GM21367 (cell line): ENCODE results near the gene GHSR.

ENCODE experiments used
- ATAC-seq: cut with Tn5 transposase; IDR thresholded peaks from one replicate; pipeline ENCODE4 v1.9.1; 2021; ENCODE audit not compliant: unreplicated experiment

Gene GHSR

DNA sequence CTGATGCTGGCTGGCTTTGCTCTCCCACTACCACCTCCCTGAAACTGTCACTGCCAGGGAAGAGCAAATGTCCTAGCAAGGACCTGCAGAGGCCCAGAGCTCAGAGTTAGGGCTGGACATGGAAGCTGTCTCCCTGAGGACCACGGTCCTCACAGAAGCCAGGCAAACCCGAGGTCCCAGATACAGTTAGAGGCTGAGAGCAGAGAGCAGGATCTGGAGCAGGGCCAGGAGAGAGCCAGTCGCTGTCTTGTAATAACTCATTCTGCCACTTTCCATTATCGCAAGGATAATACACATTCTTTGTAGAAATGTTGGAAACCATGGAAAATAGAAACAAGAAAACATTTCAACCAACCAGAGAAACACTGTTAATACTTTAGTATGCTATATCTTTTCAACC, 10.1 kb downstream of the GHSR start:
- no peak for ATAC-seq

DNA sequence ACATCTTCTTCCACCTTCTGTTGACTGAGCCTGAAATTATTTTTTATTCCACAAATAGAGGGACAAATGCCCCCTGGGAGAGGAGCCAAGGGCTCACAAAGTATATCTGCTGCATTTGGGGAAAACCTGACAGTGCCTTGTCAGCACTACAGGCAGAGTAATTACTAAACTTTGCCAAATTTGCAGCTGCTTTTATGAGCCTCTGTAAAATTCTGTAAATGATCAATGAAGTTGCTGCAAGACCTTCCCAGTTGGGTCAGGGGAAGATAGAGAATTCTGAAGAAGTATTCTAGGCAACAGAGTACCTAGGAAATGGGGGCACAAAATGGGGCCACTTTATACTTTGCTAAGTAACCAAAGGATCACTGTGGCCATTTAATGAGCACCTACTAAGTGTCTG, 10.5 kb downstream of the GHSR start:
- ATAC-seq = no peak

DNA sequence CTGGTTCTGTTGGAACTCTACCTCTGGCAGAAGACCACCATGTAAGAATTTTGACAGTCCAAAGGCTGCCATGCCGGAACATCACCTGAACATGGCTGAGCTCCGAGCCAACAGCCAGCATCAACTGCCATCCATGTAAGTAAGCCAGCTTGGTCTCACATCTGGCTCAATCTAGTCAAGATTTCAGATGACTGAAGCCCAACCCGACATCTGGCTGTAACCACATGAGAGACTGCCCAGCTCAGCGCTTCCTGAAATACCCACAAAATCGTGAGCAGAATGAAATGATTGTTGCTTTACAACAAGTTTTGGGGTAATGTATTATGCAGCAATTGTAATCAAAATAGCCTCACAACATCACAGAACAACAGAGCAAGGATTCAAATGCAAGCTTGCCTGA, 32.9 kb downstream of the GHSR start:
- ATAC-seq = no peak

DNA sequence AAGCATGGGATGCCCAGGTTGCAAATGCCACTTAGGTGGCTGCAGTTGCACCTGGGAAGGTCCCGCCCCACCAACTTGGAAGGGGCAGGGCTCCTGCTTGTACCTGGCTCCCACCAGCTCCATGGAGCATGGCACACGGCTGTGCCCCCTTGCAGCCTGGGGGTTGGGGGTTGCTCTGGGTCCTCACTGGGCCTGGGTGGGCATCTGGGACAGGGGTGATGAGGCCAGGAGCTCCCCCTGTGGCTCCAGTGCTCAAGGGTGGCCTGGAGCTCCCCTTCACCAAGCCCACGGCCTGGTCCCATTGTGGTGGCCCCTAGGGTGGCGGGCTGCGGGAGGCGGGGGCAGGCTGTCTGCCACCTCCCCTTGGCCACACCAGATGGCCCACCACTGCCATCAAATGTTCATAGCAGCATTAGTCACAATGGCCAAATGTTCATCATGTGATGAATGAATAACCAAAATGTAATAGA, 36.7 kb downstream of the GHSR start:
- ATAC-seq = no peak

DNA sequence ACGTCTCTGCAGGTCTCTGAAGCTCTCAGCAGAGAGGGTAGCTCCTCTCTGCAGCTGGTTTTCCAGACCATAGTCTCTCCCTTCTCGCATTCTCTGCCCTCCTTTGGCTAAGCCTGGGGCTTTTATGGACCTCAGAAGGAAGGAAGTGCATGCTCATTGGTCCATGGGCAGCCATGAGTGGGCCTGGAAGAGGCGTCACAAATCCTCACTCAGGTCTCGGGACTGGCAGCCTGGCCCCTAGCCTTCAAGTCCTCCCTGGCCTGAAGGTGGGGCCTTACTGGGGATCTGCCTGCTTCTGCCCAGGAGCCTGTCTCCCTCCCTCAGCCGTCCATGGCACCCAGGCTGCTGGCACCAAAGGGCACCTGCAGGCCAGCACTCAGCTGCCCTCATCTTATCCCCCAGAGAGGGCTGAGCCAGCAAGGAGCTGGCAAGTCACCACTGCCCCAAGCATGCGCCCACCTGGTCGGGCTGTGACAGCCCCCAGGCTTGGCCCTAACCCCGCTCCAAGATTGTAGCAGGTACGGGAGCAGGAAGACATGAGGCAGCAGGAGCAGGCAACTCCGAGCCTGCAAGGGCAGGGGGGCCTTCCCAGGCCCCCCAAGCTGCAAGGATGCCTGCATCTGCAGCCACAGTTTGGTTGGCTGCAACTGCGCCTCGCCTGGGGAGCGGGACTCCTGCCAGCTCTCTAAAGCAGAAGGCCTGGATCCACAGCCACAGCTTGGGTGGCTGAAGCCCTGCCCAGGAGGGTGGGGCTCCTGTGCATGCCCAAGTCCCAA, 37.4 kb downstream of the GHSR start:
- no peak for ATAC-seq

DNA sequence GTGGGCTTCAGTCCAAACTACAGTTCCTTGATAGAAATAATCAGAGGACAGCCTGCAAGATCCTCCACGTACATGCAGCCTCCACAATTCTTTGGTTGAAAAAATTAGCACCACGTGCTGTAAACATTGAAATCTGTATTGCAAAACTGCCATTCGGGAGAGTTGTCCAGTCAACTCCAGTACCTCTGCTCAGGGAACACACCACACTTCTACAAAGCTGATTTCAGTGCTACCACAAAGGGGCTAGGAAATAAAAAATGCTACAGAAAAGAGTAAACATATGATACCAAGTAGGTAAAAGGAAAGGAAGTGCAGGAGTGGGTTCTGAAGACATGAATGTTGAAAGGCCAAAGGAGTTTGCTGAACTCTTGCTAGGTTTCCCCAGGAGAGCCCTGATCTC, 40.4 kb downstream of the GHSR start:
- no peak for ATAC-seq

DNA sequence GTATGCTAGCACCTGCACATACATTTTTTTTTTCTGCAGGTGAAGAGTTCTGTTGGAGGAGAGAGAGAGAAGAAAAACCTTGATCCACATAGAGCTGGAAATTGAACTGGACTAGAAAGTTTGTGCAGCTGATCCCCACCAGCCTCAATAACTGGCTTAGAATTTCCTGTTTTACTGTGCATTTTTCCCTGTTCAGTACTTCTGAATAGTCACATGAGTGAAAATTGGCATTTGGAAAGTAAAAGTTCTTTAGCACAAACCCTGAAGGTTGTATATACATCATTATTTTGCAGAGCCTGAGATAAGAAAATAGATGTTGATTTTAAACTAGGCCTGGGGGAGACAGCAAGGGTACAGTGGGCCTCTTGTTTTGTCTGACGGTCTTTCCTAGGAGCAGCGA, 42.3 kb downstream of the GHSR start:
- no peak for ATAC-seq

DNA sequence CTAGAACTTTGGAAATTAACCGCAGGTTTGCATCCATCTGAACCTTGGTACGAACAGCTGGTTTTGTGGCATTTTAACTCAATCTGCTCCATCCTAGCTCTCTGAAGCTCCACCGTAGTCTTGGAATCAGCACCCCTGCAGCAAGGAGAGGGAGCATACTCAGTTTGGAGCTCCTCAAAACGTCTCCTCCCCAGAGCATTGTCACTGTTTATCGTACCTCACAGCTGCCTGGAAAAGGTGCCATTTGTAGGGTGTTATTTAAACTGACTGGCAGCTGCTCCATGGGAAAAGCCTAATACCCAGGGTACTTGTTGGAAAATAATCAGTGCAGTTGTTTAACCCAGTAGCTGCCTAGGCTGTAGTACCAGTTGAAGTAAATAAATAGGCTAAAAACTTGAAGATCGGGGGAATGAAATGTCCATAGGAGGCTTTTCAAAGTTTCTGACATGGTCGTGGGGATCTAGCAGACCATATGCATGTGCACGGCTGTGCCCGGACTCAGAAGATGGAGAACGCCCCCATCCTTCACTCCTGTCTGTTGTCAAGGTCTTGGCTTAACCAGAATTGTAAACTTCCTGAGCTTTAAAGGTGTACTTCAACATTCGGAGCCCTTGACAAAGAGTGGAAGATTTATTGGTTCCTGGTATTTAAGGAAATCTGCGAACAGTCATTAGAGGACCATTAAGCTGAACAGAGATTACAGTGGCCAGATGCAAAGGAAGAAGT, 43.9 kb downstream of the GHSR start:
- no peak for ATAC-seq

DNA sequence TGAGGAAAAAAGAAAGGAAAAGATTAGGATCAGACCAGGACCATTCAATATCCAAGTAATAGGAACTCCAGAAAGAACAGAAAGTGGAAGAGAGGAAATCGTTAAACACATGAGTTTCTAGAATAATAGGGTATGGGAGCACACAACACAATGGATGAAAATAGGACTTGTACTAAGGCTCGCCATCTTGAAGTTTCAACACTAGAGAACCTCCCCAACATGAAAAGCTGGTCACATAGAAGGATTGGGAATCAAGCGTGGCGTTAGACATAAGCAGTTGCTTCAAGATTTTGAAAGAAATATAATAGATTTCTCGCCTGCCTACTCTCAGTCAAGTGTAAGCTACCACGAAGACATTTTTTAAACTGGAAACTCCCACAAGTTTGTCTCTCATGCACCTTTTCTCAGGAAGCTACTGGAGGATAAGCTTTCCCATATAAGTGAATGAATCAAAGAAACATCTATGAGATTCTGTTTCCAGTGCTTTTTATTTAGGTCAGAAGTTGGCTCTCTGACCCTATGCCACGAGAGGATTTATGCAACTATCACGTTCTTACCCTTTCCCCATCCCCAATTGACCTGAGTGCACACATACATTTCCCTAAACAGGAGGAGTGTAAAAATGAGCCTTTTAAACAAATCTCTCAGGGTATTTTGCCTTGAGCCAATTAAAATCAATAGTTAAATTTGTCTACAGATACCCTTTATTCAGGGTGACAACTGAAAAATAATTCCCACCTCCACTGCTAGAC, 45.2 kb downstream of the GHSR start:
- no peak for ATAC-seq

DNA sequence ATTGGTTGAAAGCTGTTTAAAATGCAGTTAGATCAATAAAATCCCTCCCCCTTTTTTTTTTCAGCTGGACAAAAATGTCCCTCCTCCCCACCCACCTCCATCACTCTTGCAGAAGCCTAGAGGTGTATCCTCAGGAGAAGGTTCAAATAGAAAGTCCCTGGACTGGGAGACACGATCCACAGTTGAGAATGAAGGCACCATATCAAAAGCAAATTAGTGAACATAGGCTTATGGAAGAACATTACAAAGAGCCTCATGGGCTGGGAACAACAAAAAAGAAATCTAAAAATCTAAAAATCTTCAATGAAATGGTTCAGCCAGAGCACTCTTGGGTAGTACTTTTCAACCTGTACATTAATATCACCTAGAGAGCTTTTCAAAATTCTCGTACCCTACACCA, 46.2 kb downstream of the GHSR start:
- no peak for ATAC-seq

DNA sequence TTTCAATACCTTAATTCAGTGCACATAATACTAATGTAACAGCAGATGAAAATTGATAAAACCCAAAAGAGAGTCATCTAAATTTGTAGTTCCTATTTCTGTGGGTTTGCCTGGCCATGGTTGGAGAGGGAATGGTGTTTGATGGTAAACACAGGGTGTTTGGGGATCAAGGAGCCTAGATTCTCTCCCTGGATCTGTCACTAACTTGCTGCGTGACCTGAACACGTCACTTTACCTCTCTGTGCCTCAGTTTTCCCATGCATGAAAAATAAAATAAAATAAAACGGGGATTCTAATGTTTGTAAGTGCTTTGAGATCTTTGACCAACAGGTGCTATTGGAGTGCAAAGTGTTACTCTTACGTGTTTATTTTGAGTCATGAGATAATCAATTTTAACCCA, 49.8 kb downstream of the GHSR start:
- no peak for ATAC-seq

DNA sequence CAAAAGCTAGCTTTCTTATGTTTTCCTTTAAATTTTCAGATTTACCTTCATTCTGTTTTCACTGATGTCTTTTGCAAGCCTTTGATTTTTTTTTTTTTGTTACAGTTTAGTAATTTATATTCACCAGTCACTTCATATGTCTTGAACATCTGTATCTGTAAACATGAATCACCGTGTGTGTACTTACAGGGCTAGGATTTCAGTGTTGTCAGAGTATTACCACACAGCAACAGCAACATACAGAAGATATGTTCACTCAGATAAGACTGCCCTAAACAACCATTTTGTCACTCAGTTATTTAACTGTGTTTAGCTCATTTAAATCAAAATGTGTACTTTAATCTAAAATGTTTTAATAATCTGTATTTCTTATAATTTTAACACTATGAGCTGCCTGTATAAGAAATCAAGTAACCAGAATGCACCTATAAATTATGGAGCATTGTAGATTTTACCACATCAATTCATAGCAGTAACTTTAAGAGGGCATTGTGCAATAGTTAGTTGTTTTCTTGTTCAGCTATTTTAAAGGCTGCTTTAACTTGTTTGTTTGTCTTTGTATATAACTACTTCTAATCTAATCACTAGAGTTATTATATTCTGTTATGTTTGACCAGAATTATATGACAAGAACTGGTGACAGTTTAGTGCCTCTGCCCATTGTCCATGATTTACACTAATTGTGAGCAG, 50.4 kb downstream of the GHSR start:
- no peak for ATAC-seq

DNA sequence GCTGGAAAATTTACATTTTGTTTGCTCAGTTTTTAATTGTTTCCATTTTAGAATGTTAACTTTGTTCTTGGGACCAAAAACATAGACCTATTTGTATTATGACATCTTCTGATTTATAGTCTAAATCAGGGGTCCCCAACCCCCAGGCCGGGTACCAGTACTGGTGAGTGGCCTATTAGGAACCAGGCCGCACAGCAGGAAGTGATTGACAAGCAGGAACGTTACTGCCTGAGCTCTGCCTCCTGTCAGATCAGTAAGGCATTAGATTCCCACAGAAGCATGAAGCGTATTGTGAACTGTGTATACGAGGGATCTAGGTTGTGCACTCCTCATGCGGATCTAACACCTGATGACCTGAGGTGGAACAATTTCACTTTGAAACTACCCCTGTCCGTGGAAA, 51.9 kb downstream of the GHSR start:
- ATAC-seq = no peak

DNA sequence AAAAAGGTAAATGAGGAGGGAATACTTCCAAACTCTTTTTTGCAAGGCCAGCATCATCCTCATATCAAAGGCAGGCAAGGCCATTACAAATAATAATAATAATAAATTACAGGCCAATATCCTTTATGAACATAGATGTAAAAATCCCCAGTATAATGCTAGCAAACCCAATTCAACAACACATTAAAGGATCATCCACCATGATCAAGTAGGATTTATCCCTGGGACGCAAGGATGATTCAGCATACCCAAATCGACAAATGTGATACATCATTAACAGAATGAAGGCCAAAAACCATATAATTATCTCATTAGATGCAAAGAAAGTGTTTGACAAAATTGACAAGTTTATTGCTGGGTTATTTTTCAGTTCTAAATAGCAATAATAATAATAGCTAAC, 53.6 kb downstream of the GHSR start:
- no peak for ATAC-seq
